Adrenal gland (tissue), 12 donors: Measurements from ENCODE around the gene PPP2R5E. TPM values are rescaled to one million over a fixed set of nuclear protein-coding genes. Genes with fewer than 3 reads are reported as not detected.

Experiments used
- DNase-seq, 7 donors: peaks; one replicate each; pipeline ENCODE4 v3.0.0-alpha.2; 2019 to 2020
- H3K27ac ChIP-seq, 5 donors: fragments of 200-600 bp; sonication (generic) in 4 of 5; 1 replicate in 3 of 5; 2 replicates in 2 of 5; pipeline versions ENCODE4 v1.5.1 to v1.8.0; 2016 to 2020; ENCODE audit warnings: mild to moderate bottlenecking in 1 of 5
- H3K27me3 ChIP-seq: fragments of 200-600 bp; 2 replicates; pipeline ENCODE4 v1.8.0; 2021
- H3K36me3 ChIP-seq, 2 donors: fragments of 200-600 bp; replicated peaks in 1 of 2; 1 replicate in 1 of 2; 2 replicates in 1 of 2; pipeline versions ENCODE4 v1.5.1 to v1.8.0; 2018 to 2022
- H3K4me1 ChIP-seq, 2 donors: fragments of 200-600 bp; replicated peaks in 1 of 2; 1 replicate in 1 of 2; 2 replicates in 1 of 2; pipeline versions ENCODE4 v1.5.1 to v1.8.0; 2018 to 2021
- H3K4me3 ChIP-seq, 4 donors: fragments of 200-600 bp; sonication (generic) in 3 of 4; one replicate each; pipeline ENCODE4 v1.5.1; 2016 to 2018
- H3K9me3 ChIP-seq, 3 donors: fragments of 200-600 bp; sonication (generic) in 1 of 3; replicated peaks in 1 of 3; 1 replicate in 2 of 3; 2 replicates in 1 of 3; pipeline versions ENCODE4 v1.5.1 to v1.8.0; 2016 to 2021
- CTCF ChIP-seq, 6 experiments: fragments of 450-650 bp in 4 of 6; fragments of 200-600 bp in 2 of 6; sonication (generic) in 1 of 6; IDR thresholded peaks; 1 replicate in 5 of 6; 2 replicates in 1 of 6; pipeline versions ENCODE4 v1.5.1 to v1.8.0; 2016 to 2021; ENCODE audit warnings: antibody characterized with exemption in 6 of 6, mild to moderate bottlenecking in 2 of 6, moderate library complexity in 1 of 6
- POLR2A ChIP-seq, 2 donors: fragments of 450-650 bp; IDR thresholded peaks; one replicate each; pipeline ENCODE4 v1.6.1; 2017; ENCODE audit warnings: antibody characterized with exemption in 2 of 2, mild to moderate bottlenecking in 2 of 2, moderate library complexity in 1 of 2
- WGBS, 4 donors: extraction: QIAGEN DNeasy Blood & Tissue Kit in 2 of 4; methylation state at CpG; one replicate each; pipeline versions ENCODE4 v1.1.5 to v1.1.7; 2013 to 2017; 5-methylcytosine and 5-hydroxymethylcytosine counted together
- intact Hi-C, 2 donors: fragments of 100-400 bp; cut with DNase I; formaldehyde crosslinking; loops; one replicate each; pipeline versions ENCODE4 v1.14.1 to v1.15.0; 2022 to 2023
- polyA plus RNA-seq, 3 donors: library from polyadenylated mRNA; stranded (reverse); fragments of 200-250 nt in 2 of 3; fragments of 350-450 nt in 1 of 3; fragmentation: Illumina TruSeq in 1 of 3; extraction: RNeasy Lipid Tissue Mini Kit (QIAGEN cat#74804) in 1 of 3; gene quantifications; one replicate each; pipeline ENCODE4 v1.2.3, GENCODE V29; 2013 to 2014
- total RNA-seq, 9 donors: library from RNA; depleted of rRNA in 4 of 9; stranded (reverse); fragments of >200 nt in 4 of 9; fragments of 120-200 nt in 1 of 9; fragmentation: NEBNext Ultra II Directional in 1 of 9; extraction: Animal tissue kit (Norgen Biotek cat#: 25700) in 1 of 9; gene quantifications; one replicate each; pipeline versions ENCODE4 v1.1.0 to v1.2.4, GENCODE V29; 2013 to 2023
- donor health status: healthy with polysubstance abuse.
- donor health status: Bipolar disorder and iron deficiency.
- donor health status: DM: yes; HTN: yes; CAD: no.
- donor health status: DM: no; HTN: no; CAD: no.
- donor health status: DM: no; HTN: no; CAD: no.
- donor health status: DM: yes; HTN: yes; CAD: no.

PPP2R5E gene
- total and polyA plus RNA-seq, 12 donors: 5.7 to 46.5 (median 23.9) TPM

GRCh38 chr14:63345826-63346225, 197.4 kb downstream of the PPP2R5E start:
- 42 to 51% (median 49%) methylated on average over 3 of the region's 3 CpGs for WGBS, 4 donors
- TF ChIP-seq POLR2A (IDR thresholded peaks at IDR 0.05): no peak
- no peak for TF ChIP-seq CTCF (IDR thresholded peaks at IDR 0.05)
- no peak overlapping the region for H3K27ac ChIP-seq

GRCh38 chr14:63344336-63344735, 198.8 kb downstream of the PPP2R5E start:
- TF ChIP-seq CTCF (IDR thresholded peaks at IDR 0.05): no peak
- TF ChIP-seq POLR2A (IDR thresholded peaks at IDR 0.05): no peak
- Histone ChIP-seq H3K27me3 (no peaks in the 10 kb centered on the region), H3K27ac (no peak overlapping the region), H3K36me3 (no peaks in the 10 kb centered on the region), H3K4me1 (no peaks in the 10 kb centered on the region), H3K4me3 (no peak overlapping the region), H3K9me3 (no peaks in the 10 kb centered on the region)
- intact Hi-C loops: no loop called here
- WGBS, 4 donors: 71 to 80% (median 73%) methylated on average over 4 of the region's 4 CpGs
- DNase-seq: no peak

More at GRCh38 chr14:63345826-63346225, 197.4 kb downstream of the PPP2R5E start:
- intact Hi-C loops: no loop called here
- Histone ChIP-seq H3K4me3 (no peak overlapping the region), H3K4me1 (no peaks in the 10 kb centered on the region), H3K9me3 (no peaks in the 10 kb centered on the region), H3K27me3 (no peaks in the 10 kb centered on the region), H3K36me3 (no peaks in the 10 kb centered on the region)
- no peak for DNase-seq

GRCh38 chr14:63343878-63344277, 199.3 kb downstream of the PPP2R5E start:
- no peaks in the 10 kb centered on the region for H3K36me3 ChIP-seq
- no peaks in the 10 kb centered on the region for H3K4me1 ChIP-seq
- H3K27me3 ChIP-seq: no peaks in the 10 kb centered on the region
- H3K9me3 ChIP-seq: no peaks in the 10 kb centered on the region
- DNase-seq: no peak
- intact Hi-C loops: no loop called here
- no peak overlapping the region for H3K4me3 ChIP-seq
- 84 to 91% (median 88%) methylated on average over 1 of the region's 1 CpG for WGBS, 4 donors
- no peak for TF ChIP-seq CTCF (IDR thresholded peaks at IDR 0.05)
- H3K27ac ChIP-seq: no peak overlapping the region

- Histone ChIP-seq H3K27ac (no peak overlapping the region), H3K36me3 (no peaks in the 10 kb centered on the region), H3K9me3 (no peaks in the 10 kb centered on the region), H3K27me3 (no peaks in the 10 kb centered on the region), H3K4me3 (no peak overlapping the region), H3K4me1 (no peaks in the 10 kb centered on the region)
- TF ChIP-seq CTCF (IDR thresholded peaks at IDR 0.05) (no peak), POLR2A (IDR thresholded peaks at IDR 0.05) (no peak)
- WGBS, 4 donors: 71 to 82% (median 78%) methylated on average over 7 of the region's 7 CpGs
- DNase-seq: no peak
- intact Hi-C loops: no loop called here
Measured at GRCh38 chr14:63342371-63342770, 200.8 kb downstream of the PPP2R5E start.
